HG03565 (cell line): Measurements from ENCODE around the gene MADD.

ENCODE experiments used
- ATAC-seq: cut with Tn5 transposase; IDR thresholded peaks from one replicate; pipeline ENCODE4 v1.9.1; 2021; ENCODE audit warnings: mild to moderate bottlenecking, moderate library complexity; ENCODE audit not compliant: unreplicated experiment

Gene MADD

DNA sequence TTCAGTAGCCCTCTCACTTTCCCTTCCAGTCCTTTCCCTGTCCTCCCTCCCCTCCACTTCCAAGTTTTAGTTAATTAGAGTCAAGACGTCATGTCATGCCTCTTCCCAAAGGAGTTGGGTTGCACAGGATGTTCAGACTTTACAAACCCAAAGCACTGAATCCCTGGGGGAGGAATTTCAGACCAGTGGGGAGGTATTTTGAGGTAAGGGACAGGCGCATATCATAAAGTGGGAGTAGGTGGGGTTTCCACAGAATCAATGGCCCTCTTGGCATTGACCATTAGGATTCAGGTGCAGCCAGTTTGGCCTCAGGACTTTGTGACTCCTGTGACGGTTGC lies 20.6 kb upstream of the MADD start:
- no peak for ATAC-seq

- no peak for ATAC-seq
These were observed 18.2 kb upstream of the MADD start for GRCh38 chr11:47251751-47252150.

- ATAC-seq, result no peak
These were observed 16.3 kb upstream of the MADD start for GRCh38 chr11:47253660-47254059.

DNA sequence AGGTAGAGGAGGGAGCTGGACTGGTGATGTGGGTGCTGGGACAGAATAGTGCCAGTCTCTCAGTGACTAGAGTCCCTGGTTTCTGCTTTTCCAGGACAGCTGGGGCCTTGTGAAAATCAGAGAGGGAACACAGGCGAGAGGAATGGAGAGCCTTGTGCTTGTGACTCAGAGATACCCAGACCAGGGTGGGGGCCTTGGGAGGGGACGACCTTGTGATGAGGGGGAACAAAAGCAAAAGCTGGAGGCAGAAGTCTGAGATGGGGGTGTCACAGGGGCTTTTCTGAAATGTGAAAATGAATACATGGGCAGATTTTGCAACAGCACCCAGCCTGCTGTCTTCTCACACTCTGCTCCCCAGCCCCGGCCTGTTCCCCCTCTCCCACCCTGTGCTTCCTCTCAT lies 15.5 kb upstream of the MADD start:
- no peak for ATAC-seq

DNA sequence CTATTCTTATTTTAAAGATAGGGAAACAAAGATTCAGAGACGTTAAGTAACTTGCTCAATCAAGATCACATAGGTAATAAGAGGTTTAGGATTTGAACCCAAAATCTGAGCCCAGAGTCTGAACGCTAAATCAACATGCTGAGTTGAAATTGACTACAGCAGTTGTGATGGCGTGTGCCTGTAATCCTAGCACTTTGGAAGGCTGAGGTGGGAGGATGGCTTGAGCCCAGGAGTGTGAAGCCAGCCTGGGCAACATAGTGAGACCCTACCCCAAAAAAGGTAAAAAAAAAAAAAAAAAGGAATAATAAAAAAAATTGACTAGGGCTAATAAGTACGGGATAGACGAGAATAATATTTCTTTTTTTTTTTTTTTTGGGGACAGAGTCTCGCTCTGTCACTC lies 13.6 kb upstream of the MADD start:
- no peak for ATAC-seq

- ATAC-seq, result no peak
These were observed 12.8 kb upstream of the MADD start for GRCh38 chr11:47257177-47257516.

DNA sequence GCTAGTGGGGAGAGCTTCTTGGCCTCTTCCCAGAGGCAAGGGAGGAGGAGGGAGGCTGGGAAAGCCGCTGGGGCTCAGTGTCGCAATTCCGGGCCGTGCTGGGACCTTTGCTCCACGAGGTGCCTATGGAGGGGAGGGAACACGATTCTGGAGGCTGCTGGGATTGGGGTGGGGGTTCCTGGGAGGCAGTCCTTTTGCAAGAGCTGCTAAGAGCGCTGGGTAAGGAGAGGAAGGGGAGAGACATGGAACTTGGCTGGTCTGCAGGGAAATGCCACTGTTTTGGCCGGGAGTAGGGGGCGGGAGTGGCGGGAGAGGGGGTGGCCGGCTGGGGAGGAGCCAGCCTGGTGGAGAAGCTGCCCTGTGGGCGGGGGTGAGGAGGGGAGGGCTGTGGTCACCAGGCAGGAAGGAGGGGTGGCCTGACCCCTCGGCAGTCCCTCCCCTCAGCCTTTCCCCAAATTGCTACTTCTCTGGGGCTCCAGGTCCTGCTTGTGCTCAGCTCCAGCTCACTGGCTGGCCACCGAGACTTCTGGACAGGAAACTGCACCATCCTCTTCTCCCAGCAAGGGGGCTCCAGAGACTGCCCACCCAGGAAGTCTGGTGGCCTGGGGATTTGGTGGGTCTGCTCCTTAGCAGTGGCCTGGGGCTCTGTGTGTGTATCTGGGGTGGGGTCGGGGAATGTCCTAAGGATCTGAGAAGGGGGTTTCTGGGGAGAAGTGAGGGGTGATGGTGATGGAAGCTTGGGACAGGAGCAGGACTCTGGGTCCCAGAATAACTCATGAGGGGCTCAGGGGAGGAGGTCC lies 12.2 kb upstream of the MADD start, which contains the start of gene NR1H3:
NR1H3 (plus strand) TSS at position 480 of the 800 bp plus-strand sequence. CDS start 1,221 bp downstream, outside the sequence.
- no peak for ATAC-seq

DNA sequence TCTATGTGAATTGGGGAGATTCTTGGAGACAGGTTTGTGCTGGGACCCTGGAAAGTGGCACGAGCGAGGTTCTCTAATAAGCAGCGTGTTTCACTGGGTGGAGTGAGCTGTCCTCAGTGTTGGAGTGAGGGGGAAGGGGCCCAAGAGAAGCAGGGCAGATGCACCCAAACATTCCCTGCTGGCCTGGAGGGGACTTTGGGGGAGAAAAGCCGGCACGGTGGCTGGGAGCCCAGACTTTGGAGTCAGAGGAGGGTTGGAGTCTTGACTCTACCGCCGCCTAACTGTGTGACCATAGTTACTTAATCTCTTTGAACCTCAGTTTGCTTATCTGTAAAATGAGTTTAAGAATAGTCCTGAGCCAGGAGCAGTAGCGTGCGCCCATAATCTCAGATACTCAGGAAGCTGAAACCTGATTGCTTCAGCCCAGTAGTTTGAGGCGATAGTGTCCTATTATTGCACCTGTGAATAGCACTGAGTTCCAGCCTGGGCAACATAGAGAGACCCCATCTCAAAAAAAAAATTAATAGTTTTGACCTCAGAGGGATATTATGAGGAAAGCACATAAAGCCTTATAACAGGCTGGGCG lies 11.5 kb upstream of the MADD start:
- no peak for ATAC-seq

GRCh38 chr11:47259232-47259977 lies 10.5 kb upstream of the MADD start:
- ATAC-seq, result peak; percentile 51

DNA sequence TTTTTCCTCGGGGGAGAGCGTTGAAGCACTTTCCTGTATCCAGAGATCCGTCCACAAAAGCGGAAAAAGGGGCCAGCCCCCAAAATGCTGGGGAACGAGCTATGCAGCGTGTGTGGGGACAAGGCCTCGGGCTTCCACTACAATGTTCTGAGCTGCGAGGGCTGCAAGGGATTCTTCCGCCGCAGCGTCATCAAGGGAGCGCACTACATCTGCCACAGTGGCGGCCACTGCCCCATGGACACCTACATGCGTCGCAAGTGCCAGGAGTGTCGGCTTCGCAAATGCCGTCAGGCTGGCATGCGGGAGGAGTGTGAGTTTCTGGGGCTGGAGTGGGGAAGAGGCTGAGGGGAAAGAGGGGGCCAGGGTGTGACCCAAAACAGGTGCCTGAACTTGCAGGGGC lies 9.6 kb upstream of the MADD start:
- no peak for ATAC-seq

DNA sequence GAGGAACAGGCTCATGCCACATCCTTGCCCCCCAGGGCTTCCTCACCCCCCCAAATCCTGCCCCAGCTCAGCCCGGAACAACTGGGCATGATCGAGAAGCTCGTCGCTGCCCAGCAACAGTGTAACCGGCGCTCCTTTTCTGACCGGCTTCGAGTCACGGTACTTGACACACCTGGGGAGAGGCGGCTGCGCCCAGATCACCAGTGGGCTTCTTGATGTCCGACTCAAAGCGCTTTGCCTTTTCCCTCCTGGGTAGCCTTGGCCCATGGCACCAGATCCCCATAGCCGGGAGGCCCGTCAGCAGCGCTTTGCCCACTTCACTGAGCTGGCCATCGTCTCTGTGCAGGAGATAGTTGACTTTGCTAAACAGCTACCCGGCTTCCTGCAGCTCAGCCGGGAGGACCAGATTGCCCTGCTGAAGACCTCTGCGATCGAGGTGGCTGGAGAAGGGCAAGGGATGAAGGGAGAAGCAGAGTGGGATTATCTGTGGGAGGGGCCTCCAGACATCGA lies 8.6 kb upstream of the MADD start:
- no peak for ATAC-seq

GRCh38 chr11:47264119-47264518 lies 5.8 kb upstream of the MADD start:
- no peak for ATAC-seq

DNA sequence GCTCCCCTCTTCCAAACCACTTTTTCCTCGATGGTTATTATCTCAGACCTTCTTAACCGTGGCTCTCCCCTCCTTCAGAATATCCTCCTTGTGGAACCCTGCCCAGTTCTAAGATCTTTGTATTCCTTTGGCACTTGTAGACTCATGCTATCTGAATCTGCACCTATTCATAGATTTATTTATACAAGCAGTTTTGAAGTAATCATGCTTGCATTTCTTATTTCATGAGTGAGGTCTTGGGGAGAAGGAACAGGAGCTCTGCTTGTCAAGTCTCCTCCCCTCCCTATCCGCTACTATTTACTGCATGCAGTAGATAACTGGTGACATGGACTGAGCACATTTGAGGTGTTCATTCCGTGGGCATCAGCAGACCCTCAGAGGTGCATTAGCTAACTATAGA lies 5.4 kb upstream of the MADD start:
- no peak for ATAC-seq

- ATAC-seq, result no peak
These were observed 2.1 kb upstream of the MADD start for GRCh38 chr11:47267876-47268275.

- ATAC-seq, result no peak
These were observed 1.4 kb upstream of the MADD start for GRCh38 chr11:47268448-47269001.

DNA sequence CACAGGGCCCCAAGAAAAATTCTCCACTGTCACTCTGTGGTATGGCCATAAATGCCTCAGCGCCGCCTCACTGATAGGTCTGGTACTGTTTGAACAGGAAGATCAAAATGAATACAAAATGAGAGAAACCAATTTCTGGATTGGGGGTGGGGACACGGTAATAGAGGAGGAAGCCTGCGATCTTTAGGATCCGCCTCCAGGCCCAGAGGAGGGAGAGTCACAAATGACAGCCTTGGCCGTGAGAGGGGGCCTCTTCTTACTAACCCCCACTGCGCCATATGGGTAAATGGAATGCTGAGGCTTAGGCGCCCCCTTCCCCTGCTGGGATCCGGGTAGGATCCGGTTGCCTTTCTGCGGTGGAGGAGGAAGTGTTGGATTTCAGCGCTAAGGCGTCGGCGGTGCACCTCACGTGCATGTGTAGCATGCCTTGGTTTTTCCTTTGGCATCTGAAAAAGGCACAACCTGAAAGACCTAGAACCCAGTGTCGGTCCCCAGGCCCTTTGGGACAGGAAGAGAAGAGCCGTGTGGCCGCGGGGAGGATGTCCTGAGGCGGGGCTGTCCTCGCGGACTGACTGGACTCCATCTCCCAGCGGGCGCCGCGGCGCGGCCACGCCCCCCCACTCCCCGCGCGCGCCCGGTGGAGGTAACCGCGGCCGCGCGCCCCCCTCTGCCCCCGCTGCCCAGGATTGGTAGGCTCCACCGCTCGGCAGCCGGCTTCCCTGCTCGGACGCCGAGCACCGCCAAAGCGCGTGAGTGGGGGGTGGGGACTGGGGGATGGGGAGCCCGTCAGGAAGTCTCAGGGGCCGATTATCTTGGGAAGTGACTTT lies 718 bp upstream of the MADD start:
- peak; percentile 24 for ATAC-seq

DNA sequence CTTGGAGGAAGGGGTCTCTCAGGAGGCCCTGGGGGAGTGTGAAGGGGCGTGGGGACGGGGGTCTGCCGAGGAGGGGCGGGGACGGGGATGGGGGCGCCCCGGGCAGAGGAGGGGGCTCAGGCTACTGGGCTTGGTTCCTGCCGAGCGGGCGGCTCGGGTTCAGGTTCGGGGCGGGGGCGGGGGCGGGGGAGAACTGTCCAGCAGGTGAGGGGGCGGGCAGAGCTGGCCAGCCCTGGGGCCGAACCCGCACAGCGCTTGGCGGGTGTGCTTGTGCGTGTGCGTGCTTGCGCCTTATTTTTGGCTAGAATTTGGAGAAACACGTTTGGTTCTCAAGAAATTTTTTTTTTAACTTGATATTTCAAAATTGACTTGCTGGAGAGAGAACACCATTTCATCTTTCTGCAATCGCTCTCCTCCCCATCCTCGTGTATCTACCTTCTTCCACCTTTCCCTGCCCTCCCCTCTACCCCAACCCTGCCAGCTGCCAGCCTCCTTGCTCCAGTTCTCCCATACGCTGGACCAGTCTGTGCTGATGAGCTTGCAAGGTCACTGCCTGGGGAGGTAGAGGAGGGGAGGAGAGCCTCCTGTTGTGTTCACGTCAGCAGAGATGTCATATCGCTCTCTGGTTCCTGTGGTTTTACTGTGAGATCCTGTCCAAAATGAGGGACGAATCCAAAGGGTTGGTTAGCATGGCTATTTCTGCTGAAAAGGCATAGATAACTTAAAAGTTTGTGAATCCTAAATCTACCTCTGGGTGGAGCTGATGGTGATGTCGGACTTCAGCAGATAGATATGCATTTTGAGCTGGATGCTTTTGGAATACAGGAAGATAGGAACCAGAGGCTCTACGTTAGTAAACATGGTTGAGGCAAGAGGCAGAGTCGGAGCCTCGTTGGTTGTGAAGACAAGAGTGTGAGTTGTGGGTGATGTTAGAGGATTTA lies 668 bp downstream of the MADD start:
- ATAC-seq, result no peak

DNA sequence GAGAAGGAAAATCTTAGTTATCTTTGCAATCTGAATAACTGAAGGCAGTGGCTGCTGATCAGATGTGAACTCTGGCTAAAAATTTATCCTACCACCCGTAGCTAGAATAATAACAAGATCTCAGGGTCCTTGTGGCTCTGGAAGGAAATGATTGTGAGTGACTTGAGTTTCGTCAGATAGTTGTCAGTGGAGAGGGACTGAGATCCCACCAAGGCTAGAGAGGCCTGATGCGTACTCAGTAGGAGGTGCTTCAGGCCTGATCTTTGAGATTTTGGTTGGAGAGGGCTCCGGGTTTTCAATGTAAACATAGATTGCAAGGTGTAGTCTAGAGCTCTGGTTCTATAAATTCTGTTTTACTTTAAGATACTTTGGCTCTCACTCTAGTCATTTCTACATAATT lies 1.4 kb downstream of the MADD start:
- no peak for ATAC-seq

DNA sequence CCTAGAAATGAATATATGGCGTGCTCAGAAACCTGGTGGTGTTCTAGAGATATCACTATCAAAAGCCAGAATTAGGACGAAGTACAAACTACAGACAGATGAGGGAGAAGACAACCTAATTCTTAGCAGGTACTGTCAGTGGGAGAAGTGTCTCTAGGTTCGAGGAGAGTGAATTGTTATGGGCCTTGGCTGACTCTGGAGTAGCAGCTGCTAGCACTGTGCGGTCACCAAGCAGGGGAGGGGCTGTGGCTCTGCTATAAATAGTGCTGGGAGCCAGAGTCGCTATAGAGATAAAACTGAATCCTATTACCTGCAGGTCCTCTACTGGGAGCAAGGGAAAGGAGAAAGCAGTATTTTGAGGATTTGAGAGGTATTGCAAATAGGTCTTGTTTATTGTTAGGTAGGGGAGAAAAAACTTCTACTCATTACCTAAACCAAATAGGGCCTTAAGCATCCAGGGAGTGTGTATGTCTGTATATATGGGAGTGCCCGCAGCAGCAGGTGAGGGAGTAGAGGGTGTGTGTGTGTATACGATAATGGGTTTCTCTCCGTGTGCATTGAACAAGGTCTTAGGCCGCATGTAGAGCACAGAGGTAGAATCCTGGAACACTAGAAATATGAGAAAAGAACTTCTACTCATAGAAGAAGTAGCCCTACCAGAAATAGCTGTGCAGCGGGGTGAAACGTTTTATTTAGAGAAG lies 2.2 kb downstream of the MADD start:
- no peak for ATAC-seq
